Astrocyte of the spinal cord (primary cell): Measurements from ENCODE around the gene KLF6.
A peak's percentile ranks its signal among the peaks of the same experiment; 100 is the strongest.

ENCODE experiments used
- DNase-seq: peaks from one replicate; pipeline ENCODE4 v3.0.0; 2011; ENCODE audit warnings: low read depth, low spot score
- H3K4me3 ChIP-seq: 2 replicates; pipeline ENCODE4 v1.5.1; 2011; ENCODE audit warnings: low read depth, mild to moderate bottlenecking, low read length, moderate library complexity
- CTCF ChIP-seq: IDR thresholded peaks from 2 replicates; pipeline ENCODE4 v1.5.1; 2012; ENCODE audit warnings: low read depth, mild to moderate bottlenecking, low read length, inconsistent platforms
- in situ Hi-C: cut with HindIII; loops from 2 replicates; pipeline ENCODE4 v1.10.0; 2017; ENCODE audit warnings: low sequenced_read_pairs

The KLF6 gene

DNA sequence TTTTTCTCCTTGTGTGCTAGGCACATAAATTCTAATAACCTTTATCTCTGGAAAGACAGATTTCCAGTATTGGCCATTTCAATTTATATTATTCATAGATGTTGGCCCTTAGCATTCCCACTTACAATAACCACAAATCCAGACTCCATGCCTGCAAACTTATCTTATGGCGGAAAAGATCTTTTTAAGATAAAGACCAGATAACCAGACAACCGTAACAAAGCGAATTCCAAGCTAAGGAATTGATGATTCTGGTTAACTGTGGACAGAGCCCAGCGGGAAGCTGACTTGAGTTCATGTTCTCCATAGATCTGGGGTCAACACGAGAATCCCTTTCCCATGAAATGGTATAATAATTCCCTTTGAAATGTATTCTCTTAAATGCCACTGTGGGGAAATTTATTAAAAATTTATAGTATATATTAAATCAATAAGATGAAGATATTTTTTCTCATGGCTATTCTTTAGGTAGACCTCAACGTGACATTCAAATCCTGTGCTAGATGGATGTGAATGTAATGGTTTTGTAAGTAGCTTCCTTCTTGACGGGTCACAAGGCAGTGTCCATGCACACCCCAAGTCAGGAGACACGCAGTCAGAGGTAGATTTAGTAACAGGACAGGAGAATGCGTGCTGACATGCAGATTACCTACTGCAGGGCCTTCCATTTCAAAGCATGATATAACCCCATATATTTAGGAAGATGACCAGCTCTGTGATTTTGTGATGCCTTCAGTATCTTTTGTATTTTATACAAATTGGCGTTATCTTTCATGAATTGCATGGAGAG lies 37.7 kb upstream of the KLF6 start:
- in situ Hi-C loops, result no loop called here
- TF ChIP-seq CTCF, result no peak
- DNase-seq, result no peak
- H3K4me3 ChIP-seq, result no peak overlapping the region

- no peak overlapping the region for H3K4me3 ChIP-seq
- no peak for TF ChIP-seq CTCF
Observed at GRCh38 chr10:3820255-3820654, 35.2 kb upstream of the KLF6 start.

DNA sequence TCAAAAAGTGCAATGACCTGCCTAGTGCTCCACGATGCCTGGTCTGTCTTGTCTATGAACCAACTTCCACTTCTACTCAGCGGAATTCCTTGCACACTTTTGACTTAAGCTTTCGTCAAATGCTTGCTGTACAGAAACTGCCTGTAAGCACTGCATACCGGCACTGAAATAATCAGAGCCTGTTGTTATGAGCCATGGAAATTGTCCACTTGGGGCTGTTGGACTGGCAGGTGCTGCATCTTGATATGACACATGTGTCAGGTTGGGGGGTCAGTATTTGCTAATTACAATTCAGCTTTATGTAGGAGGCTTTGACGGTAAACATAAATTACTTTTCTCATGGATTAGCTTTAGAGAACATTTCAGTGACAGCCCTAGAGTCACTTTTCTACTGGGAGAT lies 32.0 kb upstream of the KLF6 start:
- no peak for TF ChIP-seq CTCF
- in situ Hi-C loops, result no loop called here
- H3K4me3 ChIP-seq, result no peak overlapping the region
- no peak for DNase-seq

More at GRCh38 chr10:3820255-3820654, 35.2 kb upstream of the KLF6 start:
- DNase-seq, result no peak
- in situ Hi-C loops, result no loop called here

DNA sequence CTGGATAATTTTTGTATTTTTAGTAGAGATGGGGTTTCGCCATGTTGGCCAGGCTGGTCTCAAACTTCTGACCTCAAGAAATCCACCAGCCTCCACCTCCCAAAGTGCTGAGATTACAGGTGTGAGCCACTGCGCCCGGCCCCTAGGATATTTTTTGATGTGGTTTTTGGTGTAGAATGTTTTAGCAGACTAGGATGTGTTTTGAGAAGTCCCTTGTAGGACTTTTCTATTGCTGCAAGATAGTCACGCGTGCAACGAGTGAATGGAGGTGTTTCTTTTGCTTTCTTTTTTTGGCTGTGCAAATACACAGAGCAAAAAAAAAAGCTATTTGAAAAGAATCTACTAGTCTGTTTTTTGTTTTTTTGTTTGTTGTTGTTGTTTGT lies 29.8 kb upstream of the KLF6 start:
- DNase-seq, result no peak
- in situ Hi-C loops, result no loop called here
- TF ChIP-seq CTCF, result no peak
- no peak overlapping the region for H3K4me3 ChIP-seq

GRCh38 chr10:3813986-3814837 lies 29.2 kb upstream of the KLF6 start:
- DNase-seq, result peak; percentile 73
- no peak overlapping the region for H3K4me3 ChIP-seq
- no peak for TF ChIP-seq CTCF
- in situ Hi-C loops, result no loop called here

DNA sequence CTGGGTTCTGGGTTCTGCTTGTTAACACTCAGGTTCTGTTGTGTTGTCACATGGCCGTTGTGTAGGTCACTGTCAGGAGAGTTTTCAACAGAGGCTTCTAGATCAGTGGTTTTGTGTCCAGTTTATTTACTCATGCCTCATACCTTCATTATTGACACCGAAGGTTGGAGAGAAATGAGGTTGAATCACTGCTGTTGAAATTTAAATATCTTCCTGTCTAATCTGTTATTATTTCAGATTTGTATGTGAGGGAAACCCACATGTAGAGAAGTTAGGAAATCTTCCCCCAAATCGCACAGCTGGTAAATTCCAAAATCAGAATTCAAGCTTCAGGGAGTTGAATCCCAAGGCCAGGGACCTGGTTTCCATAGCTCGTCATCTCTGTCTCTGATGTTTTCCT lies 28.3 kb upstream of the KLF6 start:
- H3K4me3 ChIP-seq, result no peak overlapping the region
- TF ChIP-seq CTCF, result no peak
- in situ Hi-C loops, result no loop called here
- DNase-seq, result no peak
